SKM-1 (cell line): ENCODE measurements around the gene AHCY.

ENCODE experiments used
- DNase-seq: peaks from one replicate; lab custom pipeline; 2025; ENCODE audit not compliant: unreplicated experiment; lab: John Stamatoyannopoulos, UW

Gene AHCY

DNA sequence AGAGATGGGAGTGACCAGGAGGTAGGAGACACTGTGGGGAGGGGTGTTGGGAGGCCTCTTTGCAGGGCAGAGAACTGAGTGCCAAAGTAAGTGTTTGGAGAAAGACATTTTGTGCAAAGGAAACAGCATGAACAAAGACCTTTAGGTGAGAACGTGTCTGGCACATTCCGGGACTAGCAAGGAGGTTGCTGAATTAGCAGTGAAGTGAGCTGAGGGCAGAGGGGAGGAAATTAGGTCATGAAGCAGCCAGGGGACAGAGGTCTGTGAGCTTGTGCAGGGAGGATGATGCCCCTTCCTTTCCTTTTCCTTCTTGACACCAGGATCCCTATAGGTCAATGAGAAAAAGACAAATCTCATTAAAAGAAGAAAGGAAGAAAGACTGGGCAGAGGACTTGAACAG is 21.4 kb upstream of the AHCY start:
- DNase-seq: no peak

DNA sequence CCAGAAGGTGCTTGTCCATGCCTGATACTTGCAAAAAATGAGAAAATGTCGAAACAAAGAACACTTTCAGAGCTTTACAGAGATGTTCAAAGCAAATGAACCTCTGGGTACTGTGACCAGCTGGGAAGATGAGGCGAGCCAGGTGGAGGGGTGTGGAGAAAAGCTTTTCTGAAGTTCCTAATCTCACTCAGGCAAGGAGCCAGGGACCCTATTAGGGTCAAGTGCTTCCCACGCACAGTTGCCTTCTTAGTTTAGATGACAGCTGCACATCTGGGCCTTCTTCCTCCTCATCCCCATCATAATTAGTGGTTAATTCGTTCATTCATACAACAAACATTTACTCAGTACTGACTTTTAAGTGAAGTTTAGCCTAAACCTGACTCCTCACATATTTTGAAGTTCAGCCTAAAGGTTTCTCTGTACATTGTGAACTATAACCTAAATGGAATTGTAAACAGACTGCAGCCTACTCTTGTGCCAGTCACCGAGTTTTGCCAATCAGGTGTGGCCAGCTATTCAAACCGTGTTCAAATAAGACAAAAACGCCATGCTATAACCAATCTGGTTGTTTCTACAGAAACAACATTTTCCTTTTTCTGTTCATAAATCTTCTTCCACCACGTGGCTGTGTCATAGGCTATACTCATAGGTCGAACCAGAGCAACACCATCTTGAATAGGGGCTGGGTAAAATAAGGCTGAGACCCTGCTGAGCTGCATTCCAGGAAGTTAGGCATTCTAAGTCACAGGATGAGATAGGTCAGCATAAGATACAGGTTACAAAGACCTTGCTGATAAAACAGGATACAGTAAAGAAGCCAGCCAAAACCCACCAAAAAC is 19.3 kb upstream of the AHCY start:
- no peak for DNase-seq

DNA sequence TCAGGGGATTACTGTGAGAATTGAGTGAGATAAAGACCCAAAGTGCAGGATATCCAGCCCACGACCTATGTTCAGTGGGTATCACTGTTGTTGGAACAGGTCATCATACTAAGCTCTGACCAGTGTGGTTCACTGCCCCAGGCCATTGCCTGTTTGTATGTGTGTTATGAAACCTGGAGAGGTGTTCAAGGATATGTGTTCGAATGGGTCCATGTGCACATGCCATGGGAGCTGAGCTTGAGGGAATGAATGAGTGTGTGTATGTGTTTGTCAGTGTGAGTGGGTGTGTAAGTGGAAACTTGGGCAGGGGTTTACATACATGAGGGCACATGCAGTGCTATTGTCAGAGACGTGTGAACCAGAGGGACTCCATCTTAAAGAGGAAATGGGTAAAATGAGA is 17.7 kb upstream of the AHCY start:
- no peak for DNase-seq

DNA sequence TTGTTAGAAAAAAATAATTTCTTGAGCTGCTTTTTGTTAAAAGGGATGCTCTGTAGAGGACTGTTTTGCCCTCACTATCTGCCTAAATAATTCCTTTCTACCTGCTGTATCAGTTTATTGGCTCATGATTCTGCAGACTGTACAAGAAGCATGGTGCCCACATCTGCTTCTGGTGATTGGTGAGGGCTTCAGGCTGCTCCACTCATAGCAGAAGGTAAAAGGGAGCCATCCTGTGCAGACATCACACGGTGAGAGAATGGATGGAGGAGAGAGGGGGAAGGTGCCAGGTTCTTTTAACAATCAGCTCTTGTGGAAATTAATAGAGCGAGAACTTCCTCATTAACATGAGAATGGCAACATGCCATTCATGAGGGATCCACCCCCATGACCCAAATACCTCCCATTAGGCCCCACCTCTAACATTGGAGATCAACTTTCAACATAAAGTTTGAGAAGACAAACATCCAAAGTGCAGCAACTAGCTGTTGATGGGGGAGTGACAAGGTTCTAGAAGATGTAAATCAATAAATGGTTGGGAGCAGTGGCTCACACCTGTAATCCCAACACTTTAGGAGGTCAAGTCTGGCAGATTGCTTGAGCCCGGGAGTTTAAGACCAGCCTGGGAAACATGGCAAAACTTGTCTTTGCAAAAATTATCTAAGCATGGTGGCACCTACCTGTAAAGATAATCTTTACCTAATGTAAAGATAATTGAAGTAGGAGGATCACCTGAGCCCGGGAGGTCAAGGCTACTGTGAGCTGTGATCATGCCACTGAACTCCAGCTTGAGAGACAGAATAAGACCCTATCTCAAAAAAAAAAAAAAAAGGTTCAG is 15.7 kb upstream of the AHCY start:
- DNase-seq: no peak

DNA sequence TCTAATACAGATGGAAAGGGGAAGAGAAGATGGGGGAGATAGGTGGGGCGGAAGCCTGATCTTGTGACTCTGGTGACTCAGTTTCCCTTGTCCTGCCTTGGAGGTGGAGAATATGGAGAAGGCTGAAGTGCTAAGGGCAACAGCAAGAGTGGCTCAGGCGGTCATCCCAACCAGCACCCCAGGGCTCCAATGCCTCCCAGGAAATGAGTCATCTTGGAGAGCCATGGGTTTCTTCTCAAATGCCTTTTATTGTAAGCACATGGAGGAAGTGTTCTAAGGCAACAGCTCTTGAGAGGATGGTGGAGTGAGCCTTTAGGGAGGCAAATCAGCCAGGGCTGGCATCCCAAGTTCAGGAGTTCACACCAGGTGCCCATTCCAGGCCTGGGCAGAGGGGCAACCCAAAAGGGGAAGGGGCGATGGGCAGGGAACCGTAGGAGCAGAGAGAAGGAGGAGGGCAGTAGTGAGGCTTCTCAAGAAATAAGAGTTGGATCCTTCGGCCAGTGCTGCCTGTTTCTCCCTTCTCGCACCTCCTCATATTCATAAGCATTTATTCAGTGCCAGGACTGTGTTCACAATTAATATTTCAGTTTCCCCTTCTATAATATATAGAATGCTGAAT is 13.2 kb upstream of the AHCY start:
- DNase-seq: no peak

DNA sequence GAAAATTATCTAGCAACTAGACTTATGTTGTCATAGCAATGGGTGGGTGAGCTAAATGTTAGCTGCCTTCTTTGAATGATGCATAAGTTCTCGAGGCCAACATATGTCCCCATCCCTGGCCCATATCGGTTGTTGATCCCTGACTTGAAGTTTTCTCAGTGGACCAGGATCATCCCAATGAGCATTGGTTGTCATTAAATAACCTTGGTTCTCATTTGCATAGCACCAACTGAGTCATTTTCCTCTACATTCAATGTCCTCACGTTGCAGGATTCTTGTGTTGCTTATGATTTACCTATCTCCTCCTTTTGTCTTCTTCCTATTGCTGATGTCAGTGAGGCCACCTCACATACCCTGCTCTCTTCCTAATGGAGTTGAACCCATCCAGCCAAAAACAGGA is 12.1 kb upstream of the AHCY start:
- no peak for DNase-seq

DNA sequence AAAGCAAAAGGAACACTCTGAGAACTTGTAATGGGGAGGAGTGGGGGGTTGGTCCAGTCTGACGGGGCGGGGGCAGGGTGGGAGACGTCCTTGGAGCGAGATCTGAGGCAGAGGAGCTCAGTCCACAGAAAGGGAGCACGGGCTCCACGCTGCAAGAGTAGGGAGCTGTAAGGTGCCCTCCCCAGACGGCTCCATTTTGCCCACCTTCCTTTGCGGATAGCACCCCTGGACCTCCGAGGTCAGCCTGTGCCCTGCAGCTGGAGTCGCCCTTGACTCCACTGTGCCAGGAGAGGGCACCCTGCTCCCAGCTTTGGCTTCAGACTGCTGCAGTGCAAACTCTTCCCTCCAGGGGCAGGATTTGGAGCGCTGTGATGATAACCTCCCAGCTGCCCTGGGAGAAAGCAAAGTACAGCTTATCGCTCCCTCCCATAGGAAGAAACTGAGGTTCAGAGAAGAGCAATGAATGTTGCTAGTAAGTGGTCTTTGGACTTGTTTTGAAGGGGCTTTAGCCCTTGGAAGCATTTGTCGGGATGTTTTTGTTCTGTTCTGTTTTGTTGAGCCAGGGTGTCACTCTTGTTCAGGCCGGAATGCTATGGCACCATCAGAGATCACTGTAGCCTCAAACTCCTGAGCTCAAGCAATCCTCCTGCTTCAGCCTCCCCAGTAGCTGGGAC is 9.5 kb upstream of the AHCY start:
- peak; percentile 86 for DNase-seq

DNA sequence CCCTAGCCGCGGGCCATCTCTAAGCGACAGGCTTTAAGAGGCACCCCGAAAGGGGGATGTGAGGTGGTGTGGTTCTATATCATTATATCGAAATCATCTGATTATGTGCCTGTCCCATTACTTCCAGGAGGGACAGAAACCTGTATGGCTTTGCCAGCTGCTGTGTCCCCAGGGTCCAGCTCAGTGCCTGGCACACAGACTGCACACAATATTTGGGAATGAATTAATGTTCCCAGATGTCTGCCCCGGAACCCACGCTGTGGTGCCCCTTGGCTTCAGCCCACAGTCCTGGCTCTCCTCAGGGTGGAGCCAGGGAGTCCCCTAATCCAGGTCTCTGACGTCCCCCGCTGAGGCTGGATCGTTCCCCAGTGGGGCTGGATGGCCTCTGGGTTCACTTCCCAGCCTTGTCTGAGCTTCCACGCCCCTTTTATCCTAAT is 8.9 kb upstream of the AHCY start:
- no peak for DNase-seq

DNA sequence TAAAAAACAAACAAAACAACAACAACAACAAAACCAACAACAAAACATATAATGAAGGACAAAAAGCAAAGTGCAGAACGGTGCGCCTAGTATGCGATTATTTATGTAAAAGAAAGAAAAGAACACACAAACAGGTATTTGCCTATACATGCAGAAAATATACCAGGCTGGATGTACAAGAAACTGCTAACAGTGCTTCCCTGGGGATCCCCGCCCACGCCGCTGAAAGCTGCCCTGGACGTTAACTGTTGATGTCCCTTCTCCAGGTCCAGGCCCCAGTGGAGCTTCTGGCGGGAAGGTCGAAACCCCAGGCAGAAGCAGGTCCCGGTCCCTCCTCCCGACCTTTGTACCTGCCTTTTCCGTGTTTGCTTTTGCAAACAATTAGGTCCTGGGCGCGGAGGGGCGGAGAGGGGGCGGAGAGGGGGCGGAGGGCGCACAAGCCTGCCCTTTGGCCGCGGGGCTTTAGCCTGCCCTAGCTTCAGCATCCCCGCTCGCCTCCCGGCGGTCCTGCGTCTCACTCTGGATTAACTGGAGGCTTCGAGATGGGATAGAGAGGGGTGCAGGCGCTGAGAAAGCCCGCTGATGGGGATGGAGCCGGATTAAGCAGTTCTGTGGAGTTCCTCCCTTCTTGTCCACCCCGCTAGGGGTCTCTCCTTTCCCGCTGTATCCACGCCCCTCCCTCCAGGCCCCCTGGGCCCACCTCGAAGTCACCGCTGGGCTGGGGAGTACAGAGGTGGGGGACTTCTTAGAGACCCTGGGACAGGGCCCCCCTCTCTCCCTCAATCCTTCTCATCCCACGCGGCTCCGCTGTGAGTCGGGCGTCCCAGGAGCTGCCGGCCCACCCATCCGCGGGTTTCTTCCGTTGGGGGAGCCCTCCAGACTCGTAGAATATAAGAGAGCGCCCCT is 8.2 kb upstream of the AHCY start:
- DNase-seq: no peak

DNA sequence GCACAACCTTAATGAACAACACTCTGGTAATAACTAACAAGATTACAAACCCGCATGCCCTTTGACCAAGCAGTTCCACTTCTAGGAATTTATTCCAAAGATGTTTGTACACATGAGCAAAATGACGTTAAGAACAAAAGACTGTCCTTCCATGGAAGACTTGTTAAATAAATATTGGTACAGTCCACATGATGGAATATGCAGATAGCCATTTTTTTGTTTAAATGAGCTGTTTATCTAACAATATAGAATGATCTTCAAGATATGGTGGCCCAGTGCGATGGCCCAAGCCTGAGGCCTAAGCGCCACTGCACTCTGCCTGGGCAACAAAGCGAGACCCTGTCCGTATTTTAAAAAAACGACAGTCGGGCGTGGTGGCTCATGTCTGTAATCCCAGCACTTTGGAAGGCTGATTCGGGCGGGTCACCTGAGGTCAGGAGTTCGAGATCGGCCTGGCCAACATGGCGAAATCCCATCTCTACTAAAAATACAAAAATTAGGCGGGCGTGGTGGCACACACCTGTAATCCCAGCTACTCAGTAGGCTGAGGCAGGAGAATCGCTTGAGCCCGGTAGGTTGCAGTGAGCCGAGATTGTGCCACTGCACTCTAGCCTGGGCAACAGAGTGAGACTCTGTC is 7.4 kb upstream of the AHCY start:
- no peak for DNase-seq

DNA sequence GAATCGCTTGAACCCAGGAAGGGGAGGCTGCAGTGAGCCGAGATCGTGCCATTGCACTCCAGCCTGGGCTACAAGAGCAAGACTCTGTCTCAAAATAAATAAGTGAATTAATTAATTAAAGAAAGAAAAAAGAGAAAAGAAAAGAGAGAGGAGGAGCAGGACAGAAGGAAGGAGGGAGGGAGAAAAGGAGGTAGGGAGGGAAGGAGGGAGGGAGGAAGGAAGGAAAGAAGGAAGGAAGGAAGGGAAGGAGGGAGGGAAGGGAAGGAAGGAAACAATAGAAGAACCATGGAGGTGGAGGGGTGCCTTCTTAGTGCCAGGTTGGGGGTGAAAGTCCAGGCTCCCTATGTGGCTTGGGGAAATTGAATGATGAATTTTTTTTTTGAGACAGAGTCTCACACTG is 6.5 kb upstream of the AHCY start:
- no peak for DNase-seq

DNA sequence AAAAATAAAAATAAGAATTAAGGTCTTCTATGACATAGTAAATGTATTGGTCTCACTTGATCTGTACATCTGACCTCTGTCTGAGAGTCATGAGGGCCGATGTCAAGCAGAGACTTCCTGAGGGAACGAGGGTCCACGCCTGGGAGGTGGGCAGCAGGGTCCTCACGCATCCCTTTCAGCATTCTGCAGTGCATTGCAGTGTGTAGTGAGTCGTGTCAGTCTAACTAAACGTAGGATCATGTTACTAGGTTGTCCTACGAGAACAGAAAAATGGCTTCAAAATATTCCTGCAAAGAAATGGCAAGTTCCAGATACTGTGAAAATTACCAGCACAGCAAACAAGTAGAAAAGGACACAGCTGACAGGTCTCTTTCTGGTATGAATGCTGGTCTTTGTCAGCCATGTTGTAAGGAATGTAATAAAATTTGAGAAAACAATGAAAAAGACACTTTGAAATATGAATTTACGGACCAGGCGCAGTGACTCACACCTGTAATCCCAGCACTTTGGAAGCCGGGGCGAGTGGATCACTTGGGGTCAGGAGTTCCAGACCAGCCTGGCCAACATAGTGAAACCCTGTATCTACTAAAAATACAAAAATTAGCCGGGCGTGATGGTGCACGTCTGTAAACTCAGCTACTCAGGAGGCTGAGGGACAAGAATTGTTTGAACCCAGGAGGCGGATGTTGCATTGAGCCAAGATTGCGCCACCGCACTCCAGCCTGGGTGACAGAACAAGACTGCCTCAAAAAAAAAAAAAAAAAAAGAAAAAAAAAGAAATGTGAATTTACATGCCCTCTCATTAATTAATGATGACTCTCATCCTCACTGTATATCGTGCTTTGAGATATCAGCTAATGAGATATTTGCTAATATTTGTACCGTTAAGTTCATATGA is 2.4 kb upstream of the AHCY start:
- DNase-seq: no peak

DNA sequence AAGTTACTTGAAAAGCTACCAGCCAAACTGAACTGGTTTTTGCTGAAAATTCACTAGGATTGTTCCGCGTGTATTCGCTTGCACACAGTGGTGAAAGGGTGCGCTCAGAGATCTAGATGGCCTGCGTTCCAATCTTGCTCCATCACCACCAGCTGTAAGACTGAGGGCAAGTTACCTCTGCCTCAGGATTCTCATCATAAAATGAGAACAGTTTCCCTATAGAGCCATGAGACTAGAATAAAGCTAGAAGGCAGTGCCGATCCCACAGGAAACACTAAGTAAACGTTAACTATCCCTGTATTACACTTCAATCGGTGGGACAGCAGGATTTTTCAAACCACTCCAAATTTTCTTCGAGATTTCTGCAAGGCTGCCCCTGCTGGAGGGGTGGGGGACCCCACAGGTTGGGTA is 838 bp downstream of the AHCY start:
- peak; percentile 15 for DNase-seq

DNA sequence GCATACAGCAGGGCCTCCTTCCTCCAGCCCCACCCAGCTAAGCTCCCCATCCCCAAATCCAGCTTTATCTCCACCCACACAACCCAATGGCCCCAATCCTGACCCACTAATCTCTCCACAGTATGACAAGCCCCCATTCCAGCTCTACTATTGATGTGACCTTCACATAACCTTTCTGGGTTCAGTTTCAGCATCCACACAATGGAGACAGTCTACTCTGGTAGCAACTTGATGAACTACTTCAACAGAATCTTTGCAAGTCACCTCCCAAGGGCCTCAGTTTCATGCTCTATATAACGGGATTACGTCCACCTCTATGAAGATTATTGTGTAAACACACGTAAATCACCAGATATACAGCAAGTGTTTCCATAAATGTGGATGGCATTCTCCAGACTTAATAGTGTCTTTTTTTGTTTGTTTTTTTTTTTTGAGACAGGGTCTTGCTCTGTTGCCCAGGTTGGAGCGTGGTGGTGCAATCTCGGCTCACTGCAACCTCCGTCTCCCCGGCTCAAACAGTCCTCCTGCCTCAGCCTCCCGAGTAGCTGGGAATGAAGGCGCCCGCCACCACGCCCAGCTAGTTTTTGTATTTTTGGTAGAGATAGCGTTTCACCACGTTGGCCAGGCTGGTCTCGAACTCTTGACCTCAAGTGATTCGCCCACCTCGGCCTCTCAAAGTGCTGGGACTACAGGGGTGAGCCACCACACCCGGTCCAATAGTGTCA is 1.4 kb downstream of the AHCY start:
- DNase-seq: no peak

DNA sequence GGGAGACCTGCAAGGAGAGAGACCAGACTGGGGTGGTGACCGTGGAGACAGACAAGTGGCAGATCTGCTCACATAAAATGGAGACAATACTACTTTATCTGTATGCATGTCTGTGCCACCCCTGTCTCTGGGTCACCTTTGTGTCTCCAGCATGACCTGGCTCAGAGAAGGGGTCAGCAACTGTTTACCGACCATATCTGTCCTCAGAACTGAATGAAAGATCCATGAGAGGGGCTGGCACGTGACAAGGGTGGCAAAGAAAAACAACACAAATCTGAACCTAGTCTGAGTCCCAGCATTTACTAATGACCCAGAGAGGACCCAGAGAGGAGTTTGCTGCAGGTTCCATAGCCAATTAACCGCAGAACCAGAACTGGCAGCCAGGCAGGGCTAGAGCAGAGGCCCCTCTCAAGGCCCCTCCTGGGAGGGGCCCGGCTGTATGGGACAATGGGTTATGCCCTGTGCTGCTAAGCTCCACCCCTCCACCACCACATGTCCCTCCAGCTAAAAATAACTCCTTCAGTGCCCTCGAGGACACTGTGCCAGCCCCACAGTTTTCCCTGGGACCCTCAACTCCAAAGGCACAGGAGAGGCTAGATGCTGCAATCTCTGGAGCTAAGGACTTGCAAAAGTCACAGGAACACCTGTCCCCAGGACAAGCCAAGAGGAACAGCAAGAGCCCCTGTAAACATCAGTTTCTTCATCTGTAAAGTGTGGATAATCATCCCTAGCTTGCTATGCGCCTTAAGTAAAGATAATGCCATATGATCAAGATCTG is 2.2 kb downstream of the AHCY start:
- DNase-seq: no peak

DNA sequence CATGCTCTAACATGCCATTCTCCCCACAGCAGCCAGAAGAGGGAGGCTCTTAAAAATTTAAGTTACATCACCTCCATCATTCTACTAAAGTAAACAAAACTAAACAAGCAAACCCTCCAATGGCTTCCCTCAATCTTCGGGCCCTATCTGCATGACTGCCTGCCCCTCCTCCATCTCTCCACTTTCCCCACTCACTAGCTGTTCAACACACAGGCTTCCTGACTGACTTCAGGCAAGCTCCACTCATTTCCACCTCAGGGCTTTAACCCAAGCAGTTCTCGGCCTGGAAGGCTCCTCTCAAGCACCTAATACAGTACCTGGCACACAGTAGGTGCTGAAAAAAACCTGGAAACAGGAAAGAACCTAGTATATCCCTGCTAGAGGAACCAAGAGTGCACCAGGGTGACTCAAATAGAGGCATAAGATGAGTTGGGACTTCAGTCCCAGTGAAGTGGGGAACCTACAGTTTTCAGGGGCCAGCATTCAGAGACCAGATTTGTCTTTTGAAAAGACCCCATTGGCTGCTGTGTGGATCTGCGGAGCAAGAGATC is 2.8 kb downstream of the AHCY start:
- DNase-seq: no peak
